Iris pigment epithelial cell (primary cell): ENCODE results near the gene DPP8.
"Not testable (repeated sequence)": the region's sequence is repeated elsewhere in the genome, so short reads cannot be mapped to it uniquely, and the experiment has no call there.

Source experiments
- DNase-seq: peaks from one replicate; pipeline ENCODE4 v3.0.0-alpha.2; 2011; ENCODE audit warnings: low read depth

The DPP8 gene

DNA sequence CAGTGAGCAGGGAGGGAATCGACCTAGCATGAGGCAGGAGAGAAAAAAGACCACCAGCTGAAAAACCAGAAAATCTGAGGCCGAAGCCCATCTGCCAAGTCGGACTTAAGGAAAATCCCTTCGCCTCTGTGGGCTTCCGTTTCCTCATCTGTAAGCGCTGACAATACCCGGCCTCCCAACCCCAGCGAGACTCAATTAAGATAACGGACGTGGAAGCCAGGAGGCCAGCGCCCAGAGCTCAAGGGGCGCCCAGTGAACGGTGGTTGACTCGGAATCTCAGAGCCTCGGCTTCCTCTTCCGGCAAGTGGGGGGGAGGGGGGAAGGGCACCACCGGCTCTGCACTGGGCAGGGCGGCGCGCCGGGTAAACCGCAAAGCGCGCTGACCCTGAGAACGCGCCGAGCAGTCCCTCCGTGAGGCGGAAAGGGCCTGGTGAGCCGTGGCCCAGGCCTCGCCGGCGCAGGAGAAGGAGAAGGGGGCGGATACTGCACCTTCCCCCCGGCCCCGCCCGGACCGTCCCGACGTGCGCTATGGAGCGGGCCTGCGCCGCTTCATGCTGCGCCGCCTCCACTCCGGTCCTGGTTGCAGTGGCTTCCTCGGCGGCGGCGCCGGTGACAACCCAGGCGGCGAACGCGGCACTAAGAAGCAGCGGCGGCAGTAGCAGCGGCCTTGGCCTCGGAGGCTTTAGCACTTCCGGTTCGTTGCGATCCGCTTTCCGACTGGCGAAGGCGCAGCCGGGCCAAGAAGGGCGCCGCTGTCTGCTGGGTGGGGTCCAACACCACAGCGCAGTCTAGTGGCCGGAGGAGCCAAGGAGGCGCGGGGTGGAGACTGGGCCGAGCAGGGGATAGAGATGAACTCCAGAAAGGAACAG is at the start of gene DPP8:
DPP8 (minus strand) TSS at position 693 of the 869 bp plus-strand sequence. CDS start 5,136 bp downstream, outside the sequence.
- DNase-seq, result peak; percentile 95

DNA sequence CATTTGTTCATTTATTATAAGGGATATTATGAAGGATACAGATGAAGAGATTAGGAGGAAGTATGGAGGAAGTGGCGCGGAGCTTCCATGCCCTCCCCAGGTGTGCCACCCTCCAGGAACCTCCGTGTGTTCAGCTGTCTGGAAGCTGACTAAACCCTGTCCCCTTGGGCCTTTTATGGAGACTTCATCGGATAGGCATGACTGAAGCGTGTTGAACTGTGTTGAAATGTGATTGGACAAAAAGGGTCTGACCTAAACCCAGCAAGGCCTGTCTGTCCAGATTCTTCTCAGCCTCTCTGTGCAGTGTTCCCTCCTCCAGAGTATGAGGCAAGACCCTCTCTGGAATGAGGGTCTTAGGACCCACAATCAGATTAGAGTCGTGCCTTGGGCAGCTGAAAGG is 44.4 kb upstream of the DPP8 start:
- DNase-seq, result no peak

DNA sequence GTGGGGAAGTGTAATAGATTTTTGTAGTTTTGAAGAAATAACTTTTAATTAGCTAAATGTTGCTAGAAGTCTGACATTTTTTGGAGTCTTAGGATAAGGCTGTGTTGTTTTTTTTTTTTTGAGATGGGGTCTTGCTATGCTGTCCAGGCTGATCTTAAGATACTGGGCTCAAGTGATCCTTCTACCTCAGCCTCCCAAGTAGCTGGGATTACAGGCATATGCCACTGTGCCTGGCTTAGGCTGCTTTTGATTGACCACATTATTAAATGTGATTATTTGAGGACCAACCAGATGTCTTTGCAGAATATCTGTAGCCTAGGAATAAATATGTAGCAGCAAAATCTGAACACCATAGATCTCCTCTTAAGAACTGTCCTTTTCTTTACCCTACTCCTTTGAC is 42.5 kb upstream of the DPP8 start:
- no peak for DNase-seq

DNA sequence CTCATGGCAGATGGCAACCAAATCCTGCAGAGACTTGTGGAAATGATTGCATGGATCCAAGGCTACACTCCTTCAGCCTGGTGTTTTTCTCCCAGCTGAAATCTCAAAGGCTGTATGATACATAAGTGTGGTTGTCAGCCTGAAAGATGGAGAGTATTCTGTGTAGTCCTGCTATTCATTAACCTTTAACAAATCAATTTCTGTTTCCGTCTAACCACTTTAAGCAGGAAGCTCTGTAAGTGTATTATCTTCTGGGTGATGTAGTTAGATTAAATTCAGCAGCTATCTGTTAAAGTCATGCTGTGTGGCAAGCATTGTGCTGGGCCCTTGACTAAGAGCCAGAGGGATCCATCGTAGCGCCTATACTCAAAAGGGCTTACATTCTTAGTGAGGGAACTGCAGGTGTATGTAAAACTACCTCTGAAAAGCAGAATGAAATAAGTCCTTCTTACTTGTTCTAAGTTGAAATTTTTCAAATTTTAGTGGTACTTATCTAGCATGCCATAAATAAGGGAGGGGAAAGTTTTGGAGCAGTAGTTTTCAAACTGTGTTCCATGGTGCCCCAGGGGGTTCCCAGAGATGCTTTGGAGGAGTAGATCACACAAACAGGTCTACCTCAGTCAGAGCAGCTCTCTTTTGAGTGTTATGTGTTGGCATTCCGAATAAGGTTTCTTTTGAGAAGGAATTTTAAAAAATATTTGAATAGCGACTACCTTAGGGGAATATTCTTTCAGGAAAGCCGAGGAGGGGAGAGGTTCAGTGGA is 41.7 kb upstream of the DPP8 start:
- no peak for DNase-seq

DNA sequence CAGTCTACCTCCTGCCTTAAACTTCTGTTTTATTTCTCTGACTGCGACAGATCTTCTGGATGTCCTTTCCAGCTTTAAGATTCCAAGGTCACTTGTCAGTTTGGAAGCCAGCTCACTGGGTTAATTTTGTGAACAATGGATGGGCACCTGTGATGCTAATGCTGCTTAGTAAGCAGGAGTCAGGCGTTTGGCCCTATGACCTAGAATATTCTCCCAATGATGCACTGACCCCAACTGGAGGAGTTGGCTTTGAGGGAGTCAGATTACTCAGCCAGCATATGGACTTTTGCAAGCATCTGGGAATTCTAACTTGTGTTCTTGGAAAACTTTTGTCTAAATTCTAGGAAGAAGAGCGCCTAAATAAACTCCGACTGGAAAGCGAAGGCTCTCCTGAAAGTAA is 40.8 kb upstream of the DPP8 start:
- peak; percentile 59 for DNase-seq

DNA sequence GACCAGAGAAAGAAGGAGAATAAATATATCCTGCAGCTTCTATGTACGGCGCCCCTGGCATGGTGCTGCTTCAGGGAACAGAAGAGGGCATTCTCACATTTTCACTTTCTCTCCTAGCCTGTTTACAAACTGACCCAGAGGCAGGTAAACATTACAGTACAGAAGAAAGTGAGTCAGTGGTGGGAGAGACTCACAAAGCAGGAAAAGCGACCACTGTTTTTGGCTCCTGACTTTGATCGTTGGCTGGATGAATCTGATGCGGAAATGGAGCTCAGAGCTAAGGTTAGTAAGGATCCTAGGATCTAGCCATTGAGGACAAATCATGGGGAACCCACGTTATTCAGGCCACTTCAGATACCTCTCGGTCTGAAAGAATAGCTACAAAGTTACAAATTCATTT is 39.1 kb upstream of the DPP8 start:
- no peak for DNase-seq

DNA sequence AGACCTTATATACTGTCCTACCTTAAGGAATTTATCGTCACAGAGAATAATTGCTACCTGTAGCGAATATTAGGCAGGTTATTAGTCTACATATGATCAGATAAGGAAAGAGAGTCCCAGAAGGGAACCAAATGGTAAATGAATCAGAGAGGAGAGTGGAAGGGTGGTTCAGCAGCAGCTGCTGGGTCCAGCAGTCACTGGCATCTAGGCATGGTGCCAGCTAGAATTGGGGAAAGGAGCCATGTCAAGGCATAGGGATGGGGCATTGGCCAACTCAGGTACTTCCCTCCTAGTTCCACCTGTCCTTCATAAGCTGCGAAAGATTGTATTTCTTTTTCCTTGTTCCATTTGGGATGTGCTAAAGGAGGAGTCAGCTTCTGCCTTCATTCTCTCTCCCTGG is 36.2 kb upstream of the DPP8 start:
- DNase-seq, result no peak

DNA sequence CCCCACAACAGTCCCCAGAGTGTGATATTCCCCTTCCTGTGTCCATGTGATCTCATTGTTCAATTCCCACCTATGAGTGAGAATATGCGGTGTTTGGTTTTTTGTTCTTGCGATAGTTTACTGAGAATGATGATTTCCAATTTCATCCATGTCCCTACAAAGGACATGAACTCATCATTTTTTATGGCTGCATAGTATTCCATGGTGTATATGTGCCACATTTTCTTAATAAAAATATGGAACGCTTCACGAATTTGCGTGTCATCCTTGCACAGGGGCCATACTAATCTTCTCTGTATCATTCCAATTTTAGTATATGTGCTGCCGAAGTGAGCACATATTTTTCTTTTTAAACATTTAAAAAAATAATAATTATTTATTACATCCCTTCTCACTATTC is 35.4 kb upstream of the DPP8 start:
- DNase-seq, result not testable (repeated sequence)

DNA sequence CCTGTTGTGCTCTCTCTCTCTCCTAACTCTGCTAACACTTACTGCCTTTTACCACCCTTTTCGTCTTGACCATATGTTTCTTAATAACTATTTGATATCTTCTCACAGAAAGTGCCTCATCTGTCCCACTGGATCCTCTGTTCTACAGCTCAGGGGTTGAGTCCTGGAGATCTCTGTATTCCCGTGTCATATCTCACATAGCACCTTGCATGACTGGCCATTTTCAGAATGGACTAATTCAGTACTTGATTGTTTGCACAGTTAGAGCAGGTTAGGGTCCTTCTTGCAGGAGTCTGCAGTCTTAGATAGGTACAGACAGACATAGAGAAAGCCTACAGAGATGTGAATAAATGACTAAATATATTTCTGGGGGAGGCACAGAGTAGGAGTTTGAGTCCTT is 33.7 kb upstream of the DPP8 start:
- DNase-seq, result no peak

DNA sequence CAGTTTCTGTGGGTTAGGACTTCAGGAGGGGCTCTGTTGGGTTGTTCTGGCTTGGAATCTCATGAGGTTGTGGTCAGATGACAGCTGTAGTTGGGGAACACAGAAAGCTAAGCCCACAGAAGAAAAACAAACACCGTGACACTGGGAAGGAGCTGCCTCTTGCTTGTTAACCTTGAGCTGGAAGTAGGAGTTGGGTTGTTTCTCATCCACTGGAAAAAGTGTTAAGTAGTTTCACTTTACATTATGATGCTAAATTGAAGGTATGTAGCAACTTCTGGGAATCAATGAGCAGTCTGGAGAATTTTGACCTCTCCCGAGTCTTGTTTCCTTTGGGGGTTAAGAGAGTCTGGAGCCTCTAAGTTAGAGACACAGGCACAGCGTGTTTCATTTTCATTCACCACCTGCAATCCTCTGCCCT is 33.2 kb upstream of the DPP8 start:
- peak; percentile 88 for DNase-seq

DNA sequence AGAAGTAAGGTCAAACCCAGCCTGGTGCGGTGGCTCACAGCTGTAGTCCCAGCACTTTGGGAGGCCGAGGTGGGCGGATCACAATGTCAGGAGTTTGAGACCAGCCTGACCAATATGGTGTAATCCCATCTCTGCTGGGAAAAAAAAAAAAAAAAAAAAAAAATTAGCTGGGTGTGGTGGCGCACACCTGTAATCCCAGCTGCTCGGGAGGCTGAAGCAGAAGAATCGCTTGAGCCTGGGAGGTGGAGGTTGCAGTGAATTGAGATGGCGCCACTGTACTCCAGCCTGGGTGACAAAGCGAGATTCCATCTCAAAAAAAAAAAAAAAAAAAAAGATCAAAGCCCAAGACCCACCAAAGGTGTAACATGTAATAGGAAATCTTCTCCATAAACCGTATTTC is 31.8 kb upstream of the DPP8 start:
- DNase-seq, result not testable (repeated sequence)

DNA sequence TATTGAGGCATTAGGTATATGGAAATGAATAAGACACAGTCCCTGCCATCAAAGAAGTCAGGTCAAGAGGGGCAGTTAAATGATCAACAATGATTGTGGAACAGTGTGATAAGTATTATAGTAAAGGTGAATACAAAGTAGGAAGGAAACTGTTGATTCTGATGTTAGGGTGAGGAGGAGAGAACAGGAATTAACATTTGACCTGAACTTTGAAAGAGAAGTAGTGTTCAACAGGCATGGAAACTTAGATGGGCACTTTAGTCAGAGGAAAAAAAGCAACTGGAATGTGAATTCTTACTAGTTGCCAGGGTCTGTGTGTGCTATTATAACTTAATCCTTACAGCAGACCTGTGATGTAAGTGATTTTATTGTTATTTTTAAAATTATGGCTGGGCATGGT is 30.4 kb upstream of the DPP8 start:
- no peak for DNase-seq

DNA sequence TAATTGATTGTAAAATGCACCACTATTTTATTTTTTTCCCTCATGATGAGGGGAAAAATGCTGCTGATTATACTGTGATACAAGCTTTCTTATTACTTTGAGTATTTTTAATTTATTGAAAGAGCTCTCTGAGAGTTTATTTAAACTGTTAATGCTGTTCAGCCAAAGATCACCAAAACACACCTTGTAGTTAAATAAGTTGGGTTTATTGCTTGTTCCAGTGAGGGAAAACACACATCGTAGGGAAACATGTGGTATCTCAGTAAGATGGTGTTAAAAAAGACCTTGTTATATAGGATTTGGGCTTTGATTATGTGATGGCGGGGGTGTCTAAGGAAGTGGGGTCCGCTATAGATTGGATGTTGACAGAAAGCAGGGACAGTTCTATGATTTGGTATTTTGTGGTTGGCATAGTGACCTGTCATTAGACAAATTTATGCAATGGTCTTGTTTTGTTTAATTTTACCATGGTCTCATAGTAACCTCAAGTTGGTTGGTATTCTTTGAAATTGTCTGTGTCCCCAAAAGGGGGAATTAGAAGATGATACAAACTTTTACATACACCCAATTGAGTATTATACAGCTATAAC is 23.8 kb upstream of the DPP8 start:
- no peak for DNase-seq

DNA sequence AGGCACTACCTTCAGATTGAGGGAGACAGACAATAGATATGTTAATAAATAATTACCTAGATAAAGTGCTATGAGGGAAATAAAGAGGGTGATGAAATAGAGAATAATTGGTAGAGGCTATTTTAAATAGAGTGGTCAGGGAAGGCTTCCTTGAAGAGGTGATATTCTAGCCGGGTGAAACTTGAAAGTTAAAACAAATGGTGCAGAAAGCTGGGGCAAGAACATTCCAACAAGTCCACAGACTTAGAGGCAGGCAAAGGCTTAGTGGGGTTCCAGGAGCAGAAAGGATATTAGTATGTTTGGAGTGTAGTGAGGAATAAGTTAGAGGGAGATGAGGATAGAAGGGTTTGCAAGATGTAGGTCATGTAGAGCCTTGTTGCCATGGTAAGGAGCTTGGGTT is 22.8 kb upstream of the DPP8 start:
- DNase-seq, result no peak

DNA sequence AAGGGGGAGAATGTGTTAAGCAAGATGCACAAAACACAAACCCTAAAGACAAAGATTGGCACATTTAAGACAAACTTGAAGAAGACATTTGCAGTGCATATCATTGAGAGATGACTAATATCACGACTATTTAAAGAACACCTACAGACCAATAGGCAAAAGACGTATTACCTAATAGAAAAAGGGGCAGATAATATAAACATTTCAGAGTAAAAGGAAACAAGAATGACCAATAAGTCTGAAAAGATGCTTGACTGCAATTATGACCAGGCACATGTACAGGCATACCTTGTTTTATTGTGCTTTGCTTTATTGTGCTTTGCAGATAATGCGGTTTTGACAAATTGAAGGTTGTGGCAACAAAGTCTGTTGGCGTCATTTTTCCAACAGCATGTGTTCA is 17.7 kb upstream of the DPP8 start:
- peak; percentile 69 for DNase-seq

DNA sequence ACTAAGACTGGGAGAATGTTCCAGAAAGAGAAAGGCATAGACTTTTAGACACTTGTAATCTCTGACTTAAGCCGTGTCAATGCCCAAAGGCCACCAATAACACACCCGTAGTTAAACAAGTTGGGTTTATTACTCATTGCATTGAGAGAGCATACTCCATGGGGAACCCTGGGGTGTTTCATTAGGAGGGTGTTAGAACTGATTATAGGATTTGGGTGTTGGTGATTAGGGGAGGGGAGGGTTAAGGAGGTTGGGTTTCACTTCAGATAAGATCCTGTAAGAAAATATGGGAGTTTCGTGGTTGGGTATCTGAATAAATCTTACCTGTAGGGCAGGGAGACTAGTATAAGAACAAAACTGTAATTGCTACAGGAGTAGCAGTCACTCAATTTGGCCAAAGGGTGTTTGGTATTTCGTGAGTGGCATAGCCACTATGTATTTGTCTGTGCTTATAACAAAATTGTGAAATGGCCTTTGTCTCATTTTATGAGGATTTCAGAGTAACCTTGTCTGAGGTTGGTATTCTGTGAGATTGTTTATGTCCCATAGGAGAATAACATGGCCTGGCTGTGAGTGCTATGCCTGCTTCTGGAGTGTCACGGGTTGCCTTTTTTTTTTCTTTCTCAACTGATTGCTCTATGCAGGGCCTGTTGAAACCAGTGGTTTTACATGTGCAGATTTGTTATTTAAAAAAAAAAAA is 15.7 kb upstream of the DPP8 start:
- no peak for DNase-seq

DNA sequence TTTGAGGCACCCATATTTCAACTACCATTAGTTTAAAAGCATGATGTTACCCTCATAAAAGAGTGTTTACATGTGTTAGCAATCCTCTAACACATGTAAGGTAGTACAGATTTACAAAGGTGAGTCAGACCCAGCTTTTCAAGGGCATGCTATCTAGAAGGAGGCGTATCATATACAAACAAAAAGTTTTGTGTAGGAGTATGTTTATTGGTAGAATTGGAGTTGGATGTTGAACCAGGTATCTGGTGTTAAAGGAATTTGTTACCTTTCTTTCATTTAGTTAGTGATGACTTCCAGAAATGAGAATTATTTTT is 15.2 kb upstream of the DPP8 start:
- DNase-seq, result peak; percentile 85

DNA sequence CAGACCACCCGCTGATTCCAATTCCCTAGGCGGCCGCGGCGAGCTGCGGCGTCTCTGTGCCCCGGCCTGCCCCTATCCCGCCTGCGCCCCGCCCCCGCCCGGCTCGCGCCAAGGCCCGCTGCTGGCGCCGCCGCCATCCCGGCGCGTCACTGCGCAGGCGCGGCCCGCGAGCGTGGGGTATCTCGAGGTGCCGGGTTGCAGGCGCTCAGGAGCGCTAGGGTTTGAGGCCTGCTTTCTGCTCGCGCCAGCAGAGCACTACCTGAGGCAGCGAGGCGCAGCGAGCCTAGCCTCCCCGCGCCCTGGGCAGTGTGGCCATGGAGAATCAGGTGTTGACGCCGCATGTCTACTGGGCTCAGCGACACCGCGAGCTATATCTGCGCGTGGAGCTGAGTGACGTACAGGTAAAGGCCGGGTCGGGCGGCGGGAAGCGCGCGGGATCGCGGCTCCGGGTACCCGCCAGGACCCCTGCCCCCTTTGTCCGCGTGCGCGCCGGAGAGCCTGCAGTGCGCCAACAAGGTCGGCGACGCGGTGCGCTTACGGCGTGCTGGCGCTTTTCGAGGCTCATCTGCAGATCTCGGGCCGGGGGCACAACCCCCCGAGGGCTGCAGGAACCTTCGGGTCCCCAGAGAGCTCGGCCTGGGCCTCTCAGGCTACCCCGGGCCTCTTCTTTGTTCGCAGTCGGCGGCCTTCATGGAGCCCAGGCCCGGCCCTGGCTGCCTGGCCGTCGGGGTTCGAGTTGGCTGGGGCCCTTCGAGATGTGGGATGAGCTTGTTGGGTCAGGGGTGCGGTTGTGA is 13.0 kb upstream of the DPP8 start, which contains the start of gene HACD3:
HACD3 (plus strand) TSS at position 146 of the 794 bp plus-strand sequence; CDS start at position 315, 169 bp downstream.
- peak; percentile 61 for DNase-seq

DNA sequence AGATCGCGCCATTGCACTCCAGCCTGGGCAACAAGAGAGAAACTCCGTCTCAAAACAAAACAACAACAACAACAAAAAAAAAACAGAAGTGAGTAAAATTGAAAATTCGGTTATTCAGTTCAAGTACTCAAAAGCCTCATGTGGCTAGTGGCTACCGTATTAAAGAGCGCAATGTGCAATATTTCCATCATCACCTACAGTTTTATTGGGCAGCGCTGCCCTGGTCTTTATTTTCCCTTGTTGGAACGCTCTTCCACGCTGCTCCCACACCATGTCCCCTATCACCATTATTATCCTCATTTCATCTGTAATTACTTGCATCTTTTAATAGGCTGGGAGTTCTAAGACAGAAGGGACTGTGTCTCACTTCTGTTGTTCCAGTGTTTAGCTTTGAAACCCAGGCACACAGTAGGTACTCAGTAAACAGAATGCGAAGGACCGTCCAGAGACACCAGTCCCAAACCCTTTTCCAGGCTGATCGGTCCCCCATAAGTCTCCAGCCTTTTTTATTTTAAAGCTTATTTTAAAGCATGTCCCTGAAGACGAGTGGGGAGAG is 12.4 kb upstream of the DPP8 start:
- DNase-seq, result no peak

DNA sequence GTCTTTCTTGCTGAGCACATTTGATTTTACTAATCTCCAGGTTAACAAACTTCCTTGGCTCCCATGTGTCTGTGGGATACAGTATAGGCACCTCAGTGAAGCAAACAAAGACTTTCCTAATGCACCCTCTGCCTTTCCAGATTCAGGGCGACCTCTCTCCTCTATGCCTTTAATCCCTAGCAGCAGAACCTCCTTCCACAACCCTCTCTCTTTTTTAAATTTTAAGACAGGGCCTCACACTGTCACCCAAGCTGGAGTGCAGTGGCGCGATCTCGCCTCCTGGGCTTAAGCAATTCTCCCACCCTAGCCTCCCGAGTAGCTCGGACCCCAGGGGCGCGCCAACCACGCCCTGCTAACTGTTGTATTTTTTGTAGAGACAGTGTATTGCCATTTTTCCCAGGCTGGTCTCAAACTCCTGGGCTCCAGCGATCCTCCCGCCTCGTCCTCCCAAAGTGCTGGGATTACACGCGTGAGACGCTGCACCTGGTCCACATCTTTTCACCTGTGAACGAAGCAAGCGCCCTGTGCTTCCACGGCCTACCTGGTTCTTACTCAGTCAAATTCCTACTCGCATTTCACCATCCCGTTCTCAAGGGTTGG is 11.1 kb upstream of the DPP8 start:
- DNase-seq, result no peak

DNA sequence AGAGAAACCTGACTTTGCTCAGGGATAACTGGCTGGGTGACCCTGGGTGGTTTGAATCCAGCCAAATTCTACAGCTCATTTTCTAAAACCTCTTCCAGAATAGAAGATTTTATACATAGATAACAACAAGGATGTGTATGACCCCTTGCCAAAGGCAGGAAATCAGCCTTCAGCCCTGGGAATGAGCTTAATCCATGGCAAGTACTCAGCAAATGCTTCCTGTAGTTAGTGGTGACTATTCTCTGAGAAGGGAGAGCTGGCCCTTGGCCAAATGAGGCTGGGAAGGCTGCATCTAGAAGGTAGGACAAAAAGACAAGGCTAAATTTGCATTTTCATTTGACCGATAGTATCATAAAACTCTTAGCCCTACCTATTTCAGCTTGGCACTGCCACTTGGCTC is 8.1 kb upstream of the DPP8 start:
- peak; percentile 45 for DNase-seq
